Uterus (tissue), 2 donors: Measurements from ENCODE around the gene RNF215.

Source experiments
- CTCF ChIP-seq, 4 experiments: fragments of 200-600 bp in 2 of 4; fragments of 450-650 bp in 2 of 4; sonication (generic) in 2 of 4; IDR thresholded peaks; one replicate each; pipeline ENCODE4 v1.5.1; 2016 to 2019; ENCODE audit warnings: antibody characterized with exemption in 4 of 4, mild to moderate bottlenecking in 2 of 4, moderate library complexity in 1 of 4
- POLR2A ChIP-seq, 2 donors: fragments of 450-650 bp; IDR thresholded peaks; one replicate each; pipeline ENCODE4 v1.6.1; 2016; ENCODE audit warnings: antibody characterized with exemption in 2 of 2, mild to moderate bottlenecking in 1 of 2, moderate library complexity in 1 of 2

DNA sequence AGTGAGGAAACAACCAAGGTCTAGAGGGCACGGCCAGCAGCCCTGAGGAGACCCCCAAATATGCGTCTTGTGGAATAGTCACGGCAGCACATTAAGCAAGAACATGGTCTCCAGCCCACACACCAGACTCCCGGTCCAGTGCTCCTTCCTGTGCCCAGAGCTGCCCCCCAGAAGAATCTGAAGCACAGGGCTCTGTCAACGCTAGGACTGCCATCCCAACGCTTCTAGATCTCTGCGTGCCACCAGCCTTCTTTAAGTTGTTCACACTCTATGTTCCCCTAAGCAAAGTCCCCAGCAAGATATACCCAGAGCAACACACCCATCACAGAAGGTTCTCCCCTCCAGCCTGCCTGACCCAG is 6.1 kb upstream of the RNF215 start:
- TF ChIP-seq POLR2A (IDR thresholded peaks at IDR 0.05) (no peak), CTCF (IDR thresholded peaks at IDR 0.05) (no peak)
